Measurements from ENCODE around the gene ZSCAN22.

GRCh38 chr19:58330458-58330857 is 3.7 kb downstream of the ZSCAN22 start:
- no peak for TF ChIP-seq CTCF (IDR thresholded peaks at IDR 0.05)
- TF ChIP-seq POLR2AphosphoS5 (IDR thresholded peaks at IDR 0.05) = no peak

Measured in gastroesophageal sphincter (tissue), 3 donors.